HCT116 (cell line): Measurements from ENCODE around the gene DOCK7. TPM values are rescaled to one million over a fixed set of nuclear protein-coding genes. Genes with fewer than 3 reads are reported as not detected.

Source experiments
- ATAC-seq: fragments of 200-7000 bp; cut with Tn5 transposase; 2 replicates; pipeline ENCODE4 v1.9.1; 2020; ENCODE audit warnings: mild to moderate bottlenecking, moderate library complexity
- BruUV-seq: library from RNA; stranded (reverse); fragments of 400-500 nt; replicated peaks from 2 replicates; lab custom pipeline; 2021; lab: Mats Ljungman, UMichigan
- CTCF ChIA-PET: fragments of 300-600 bp; sonication (Branson Sonifier 250); formaldehyde crosslinking; loops from one replicate; lab custom pipeline; 2021; ENCODE audit warnings: antibody characterized with exemption; lab: Charles Lee
- POLR2A ChIA-PET: fragments of 300-600, 350-600 bp; sonication (Branson Sonifier 250); formaldehyde crosslinking; loops from one replicate; lab custom pipeline; 2021; ENCODE audit warnings: antibody characterized with exemption; lab: Charles Lee
- RAD21 ChIA-PET, 2 experiments: fragments of 300-600 bp; sonication (Branson Sonifier 250); formaldehyde crosslinking; loops; one replicate each; lab custom pipeline; 2023; ENCODE audit warnings: low total read pairs in 2 of 2; ENCODE audit not compliant: uncharacterized antibody in 2 of 2, unreplicated experiment in 2 of 2, low non-redundant PET in 1 of 2; lab: Charles Lee
- DNase-seq: peaks from one replicate; pipeline ENCODE4 v3.0.0-alpha.2; 2010; ENCODE audit warnings: low read depth, low spot score
- H2AFZ ChIP-seq: fragments of 200-600 bp; shearing (Covaris generic), sonication (generic); 2 replicates; pipeline ENCODE4 v1.6.1; 2017; ENCODE audit warnings: low read depth, mixed run types, mixed read lengths, antibody characterized with exemption, low read length; ENCODE audit not compliant: poor library complexity, severe bottlenecking
- H3K27ac ChIP-seq: 2 replicates; pipeline ENCODE4 v1.5.1; 2012; ENCODE audit warnings: low read depth, low read length
- H3K27me3 ChIP-seq: fragments of 200-600 bp; sonication (generic); 2 replicates; pipeline ENCODE4 v1.6.1; 2016; ENCODE audit warnings: mixed run types, low read length, mixed read lengths; ENCODE audit not compliant: insufficient read depth
- H3K36me3 ChIP-seq, 2 experiments: fragments of 200-500 bp in 1 of 2; fragments of 200-600 bp in 1 of 2; sonication (Bioruptor generic) in 1 of 2; sonication (generic) in 1 of 2; 2 replicates each; pipeline versions ENCODE4 v1.5.1 to v1.6.1; 2014 to 2016; ENCODE audit warnings: low read length in 2 of 2, inconsistent platforms in 1 of 2, mixed read lengths in 1 of 2, mixed run types in 1 of 2; ENCODE audit not compliant: insufficient read depth in 2 of 2, control insufficient read depth in 1 of 2
- H3K4me1 ChIP-seq, 2 experiments: fragments of 200-600 bp in 1 of 2; sonication (generic) in 1 of 2; 2 replicates each; pipeline versions ENCODE4 v1.5.1 to v1.6.1; 2012 to 2017; ENCODE audit warnings: low read length in 2 of 2, inconsistent platforms in 1 of 2, mild to moderate bottlenecking in 1 of 2, mixed read lengths in 1 of 2, mixed run types in 1 of 2, moderate library complexity in 1 of 2; ENCODE audit not compliant: insufficient read depth in 2 of 2, control insufficient read depth in 1 of 2
- H3K4me2 ChIP-seq: fragments of 200-600 bp; sonication (generic); 2 replicates; pipeline ENCODE4 v1.6.1; 2017; ENCODE audit warnings: mixed run types, low read length, mixed read lengths
- H3K4me3 ChIP-seq, 2 experiments: fragments of 200-600 bp in 1 of 2; sonication (generic) in 1 of 2; replicated peaks in 1 of 2; 2 replicates each; pipeline ENCODE4 v1.5.1; 2011 to 2016; ENCODE audit warnings: low read length in 2 of 2, control low read depth in 1 of 2, low read depth in 1 of 2, mild to moderate bottlenecking in 1 of 2, mixed read lengths in 1 of 2, mixed run types in 1 of 2
- H3K79me2 ChIP-seq: fragments of 200-600 bp; sonication (generic); 2 replicates; pipeline ENCODE4 v1.6.1; 2017; ENCODE audit warnings: mild to moderate bottlenecking, mixed run types, low read length, moderate library complexity, mixed read lengths; ENCODE audit not compliant: insufficient read depth
- H3K9ac ChIP-seq: fragments of 200-600 bp; sonication (generic); 2 replicates; pipeline ENCODE4 v1.6.1; 2016; ENCODE audit warnings: low read length, mixed read lengths
- H3K9me2 ChIP-seq: fragments of 200-600 bp; sonication (generic), shearing (Covaris generic); 2 replicates; pipeline ENCODE4 v1.6.1; 2017; ENCODE audit warnings: mixed run types, mild to moderate bottlenecking, moderate library complexity; ENCODE audit not compliant: insufficient read depth
- H3K9me3 ChIP-seq, 2 experiments: fragments of 200-500 bp in 1 of 2; fragments of 200-600 bp in 1 of 2; sonication (Bioruptor generic) in 1 of 2; sonication (generic) in 1 of 2; 2 replicates each; pipeline ENCODE4 v1.6.1; 2014 to 2017; ENCODE audit warnings: low read length in 2 of 2, mixed read lengths in 2 of 2, inconsistent platforms in 1 of 2, low read depth in 1 of 2, mild to moderate bottlenecking in 1 of 2, mixed run types in 1 of 2, moderate library complexity in 1 of 2; ENCODE audit not compliant: control insufficient read depth in 1 of 2, insufficient read depth in 1 of 2
- H4K20me1 ChIP-seq: fragments of 200-600 bp; sonication (generic), shearing (Covaris generic); 2 replicates; pipeline ENCODE4 v1.6.1; 2017; ENCODE audit warnings: mixed run types, mild to moderate bottlenecking, moderate library complexity; ENCODE audit not compliant: insufficient read depth
- CBX3 ChIP-seq: IDR thresholded peaks from 2 replicates; pipeline ENCODE4 v1.6.1; 2012; ENCODE audit warnings: low read depth
- FOSL1 ChIP-seq: IDR thresholded peaks from 2 replicates; pipeline ENCODE4 v1.6.1; 2012; ENCODE audit warnings: low read depth
- JUND ChIP-seq: IDR thresholded peaks from 2 replicates; pipeline ENCODE4 v1.6.1; 2012
- POLR2A ChIP-seq: IDR thresholded peaks from 2 replicates; pipeline ENCODE4 v1.7.0; 2011; ENCODE audit warnings: borderline replicate concordance; ENCODE audit not compliant: insufficient read depth, insufficient read length; ENCODE audit errors: extremely low read depth
- REST ChIP-seq: IDR thresholded peaks from 2 replicates; pipeline ENCODE4 v1.6.1; 2012; ENCODE audit warnings: low read depth
- SIN3A ChIP-seq: IDR thresholded peaks from 2 replicates; pipeline ENCODE4 v1.6.1; 2012; ENCODE audit warnings: low read depth
- SP1 ChIP-seq: IDR thresholded peaks from 2 replicates; pipeline ENCODE4 v1.6.1; 2012; ENCODE audit warnings: low read depth
- TCF7L2 ChIP-seq: IDR thresholded peaks from 2 replicates; pipeline ENCODE4 v1.7.0; 2011; ENCODE audit warnings: borderline replicate concordance, inconsistent platforms; ENCODE audit not compliant: insufficient read depth, insufficient read length; ENCODE audit errors: extremely low read depth
- YY1 ChIP-seq: IDR thresholded peaks from 2 replicates; pipeline ENCODE4 v1.6.1; 2011; ENCODE audit warnings: low read length, low read depth, moderate library complexity, mild to moderate bottlenecking; ENCODE audit not compliant: insufficient replicate concordance; ENCODE audit errors: extremely low read depth
- ZNF274 ChIP-seq: fragments of 200-500 bp; sonication (Bioruptor generic); IDR thresholded peaks from 2 replicates; pipeline ENCODE4 v1.6.1; 2014; ENCODE audit warnings: mild to moderate bottlenecking, low read depth, low read length, inconsistent platforms
- intact Hi-C: fragments of 100-400 bp; cut with micrococcal nuclease; formaldehyde crosslinking; loops from 2 replicates; pipeline ENCODE4 v1.10.0; 2022
- total RNA-seq: library from RNA; stranded (reverse); gene quantifications from one replicate; pipeline ENCODE4 v1.2.1, GENCODE V29; 2021; ENCODE audit not compliant: unreplicated experiment

DOCK7 gene
- total RNA-seq, 1 experiment from 2014 or later: 49.0 TPM

GRCh38 chr1:62484824-62485468 is 203.2 kb downstream of the DOCK7 start:
- ATAC-seq (no peak), DNase-seq (no peak)
- H3K9ac ChIP-seq: no peak overlapping the region
- H3K27ac ChIP-seq: no peak overlapping the region
- no peaks in the 10 kb centered on the region for H3K4me1 ChIP-seq
- H3K9me2 ChIP-seq: no peaks in the 10 kb centered on the region
- no peaks in the 10 kb centered on the region for H4K20me1 ChIP-seq
- no TSS peak for BruUV-seq
- H3K4me2 ChIP-seq: no peak overlapping the region
- H3K79me2 ChIP-seq: no peaks in the 10 kb centered on the region
- POLR2A ChIA-PET: no interaction called here
- no peak for TF ChIP-seq YY1
- TF ChIP-seq JUND: no peak
- TF ChIP-seq REST: no peak
- no peak for TF ChIP-seq SIN3A
- TF ChIP-seq FOSL1: no peak
- no peak for TF ChIP-seq CBX3
- TF ChIP-seq ZNF274: no peak
- TF ChIP-seq POLR2A: no peak
- TF ChIP-seq TCF7L2: no peak
- TF ChIP-seq SP1: no peak
- CTCF ChIA-PET: no interaction called here
- H3K4me3 ChIP-seq: no peak overlapping the region
- intact Hi-C loops: no loop called here
- RAD21 ChIA-PET: no interaction called here
- H3K27me3 ChIP-seq: no peaks in the 10 kb centered on the region
- no peak overlapping the region for H2AFZ ChIP-seq
- H3K36me3 ChIP-seq: no peaks in the 10 kb centered on the region
- no peaks in the 10 kb centered on the region for H3K9me3 ChIP-seq
